Prostate gland (tissue), 2 donors: ENCODE data around the gene RHBDL1. TPM values are rescaled to one million over a fixed set of nuclear protein-coding genes. Genes with fewer than 3 reads are reported as not detected.

Experiments used
- DNase-seq: peaks from one replicate; pipeline ENCODE4 v3.0.0-alpha.2; 2019; ENCODE audit warnings: low spot score
- H3K27ac ChIP-seq, 2 donors: fragments of 200-600 bp; sonication (generic); 2 replicates each; pipeline ENCODE4 v1.5.1; 2017 to 2019
- H3K27me3 ChIP-seq: fragments of 200-600 bp; sonication (generic); replicated peaks from 2 replicates; pipeline ENCODE4 v1.5.1; 2019; ENCODE audit not compliant: insufficient read depth
- H3K36me3 ChIP-seq, 2 donors: fragments of 200-600 bp; sonication (generic); 1 replicate in 1 of 2; 2 replicates in 1 of 2; pipeline versions ENCODE4 v1.5.1 to v1.8.1; 2017 to 2019
- H3K4me1 ChIP-seq: fragments of 200-600 bp; sonication (generic); replicated peaks from 2 replicates; pipeline ENCODE4 v1.5.1; 2019
- H3K4me3 ChIP-seq, 2 donors: fragments of 200-600 bp; sonication (generic); 2 replicates each; pipeline ENCODE4 v1.5.1; 2017 to 2019
- H3K9me3 ChIP-seq: fragments of 200-600 bp; sonication (generic); 2 replicates; pipeline ENCODE4 v1.5.1; 2017
- POLR2A ChIP-seq: fragments of 450-650 bp; IDR thresholded peaks from one replicate; pipeline ENCODE4 v1.6.1; 2016; ENCODE audit warnings: antibody characterized with exemption, mild to moderate bottlenecking
- POLR2AphosphoS5 ChIP-seq: sonication (generic); formaldehyde crosslinking; IDR thresholded peaks from one replicate; pipeline ENCODE4 v1.6.1; 2017; ENCODE audit warnings: antibody characterized with exemption
- WGBS: methylation state at CpG from one replicate; pipeline ENCODE4 v1.1.5; 2018; 5-methylcytosine and 5-hydroxymethylcytosine counted together
- intact Hi-C: fragments of 100-400 bp; cut with DNase I; formaldehyde crosslinking; loops from one replicate; pipeline ENCODE4 v1.14.2; 2022
- total RNA-seq, 2 donors: library from RNA; depleted of rRNA; stranded (reverse); fragments of >200 nt; gene quantifications; one replicate each; pipeline ENCODE4 v1.1.0, GENCODE V29; 2016
- TF ChIP-seq, protein P1 (sequence below), 4 experiments: fragments of 200-600 bp in 2 of 4; fragments of 450-650 bp in 2 of 4; sonication (generic) in 2 of 4; IDR thresholded peaks; 1 replicate in 3 of 4; 2 replicates in 1 of 4; pipeline ENCODE4 v1.5.1; 2016 to 2019; ENCODE audit warnings: antibody characterized with exemption in 4 of 4, mild to moderate bottlenecking in 2 of 4, moderate library complexity in 2 of 4

Gene RHBDL1
- total RNA-seq, 2 donors from 2014 or later, result 4.5 to 4.9 TPM

DNA sequence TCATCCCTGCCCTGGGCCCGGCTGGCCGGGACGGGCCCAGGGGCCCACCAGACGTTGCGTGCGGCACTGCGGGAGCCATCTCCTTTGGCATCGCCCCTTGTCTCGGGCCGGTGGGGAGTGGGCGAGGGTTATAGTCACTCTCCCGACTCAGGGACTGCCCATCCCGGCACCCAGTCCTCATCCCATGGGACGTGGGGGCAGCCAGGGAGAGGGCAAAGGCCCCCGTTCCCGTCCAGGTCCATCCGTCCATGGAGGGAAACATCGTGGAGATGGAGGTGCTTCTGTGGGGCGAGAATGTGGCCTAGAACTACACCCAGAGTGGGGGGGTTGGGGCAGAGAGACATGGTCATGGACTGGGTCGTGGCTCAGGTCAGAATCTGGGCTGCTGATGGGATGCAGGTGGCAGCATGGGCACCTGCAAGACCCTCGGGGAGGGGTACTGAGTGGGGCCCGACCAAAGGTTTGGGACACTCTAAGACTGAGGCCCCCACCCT is 28.7 kb upstream of the RHBDL1 start:
- TF ChIP-seq, protein P1, sequence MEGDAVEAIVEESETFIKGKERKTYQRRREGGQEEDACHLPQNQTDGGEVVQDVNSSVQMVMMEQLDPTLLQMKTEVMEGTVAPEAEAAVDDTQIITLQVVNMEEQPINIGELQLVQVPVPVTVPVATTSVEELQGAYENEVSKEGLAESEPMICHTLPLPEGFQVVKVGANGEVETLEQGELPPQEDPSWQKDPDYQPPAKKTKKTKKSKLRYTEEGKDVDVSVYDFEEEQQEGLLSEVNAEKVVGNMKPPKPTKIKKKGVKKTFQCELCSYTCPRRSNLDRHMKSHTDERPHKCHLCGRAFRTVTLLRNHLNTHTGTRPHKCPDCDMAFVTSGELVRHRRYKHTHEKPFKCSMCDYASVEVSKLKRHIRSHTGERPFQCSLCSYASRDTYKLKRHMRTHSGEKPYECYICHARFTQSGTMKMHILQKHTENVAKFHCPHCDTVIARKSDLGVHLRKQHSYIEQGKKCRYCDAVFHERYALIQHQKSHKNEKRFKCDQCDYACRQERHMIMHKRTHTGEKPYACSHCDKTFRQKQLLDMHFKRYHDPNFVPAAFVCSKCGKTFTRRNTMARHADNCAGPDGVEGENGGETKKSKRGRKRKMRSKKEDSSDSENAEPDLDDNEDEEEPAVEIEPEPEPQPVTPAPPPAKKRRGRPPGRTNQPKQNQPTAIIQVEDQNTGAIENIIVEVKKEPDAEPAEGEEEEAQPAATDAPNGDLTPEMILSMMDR (IDR thresholded peaks at IDR 0.05), result no peak
- TF ChIP-seq POLR2AphosphoS5 (no peak), POLR2A (no peak)
- H3K27ac ChIP-seq, result no peak overlapping the region
- no peaks in the 10 kb centered on the region for H3K27me3 ChIP-seq
- no peak for DNase-seq
- WGBS, result 82% methylated on average over 13 of the region's 22 CpGs
- no peak overlapping the region for H3K4me3 ChIP-seq
- intact Hi-C loops, result no loop called here
- peaks cover 24% of the 10 kb centered on the region for H3K4me1 ChIP-seq
- H3K36me3 ChIP-seq, result no peaks in the 10 kb centered on the region
- H3K9me3 ChIP-seq, result no peaks in the 10 kb centered on the region

DNA sequence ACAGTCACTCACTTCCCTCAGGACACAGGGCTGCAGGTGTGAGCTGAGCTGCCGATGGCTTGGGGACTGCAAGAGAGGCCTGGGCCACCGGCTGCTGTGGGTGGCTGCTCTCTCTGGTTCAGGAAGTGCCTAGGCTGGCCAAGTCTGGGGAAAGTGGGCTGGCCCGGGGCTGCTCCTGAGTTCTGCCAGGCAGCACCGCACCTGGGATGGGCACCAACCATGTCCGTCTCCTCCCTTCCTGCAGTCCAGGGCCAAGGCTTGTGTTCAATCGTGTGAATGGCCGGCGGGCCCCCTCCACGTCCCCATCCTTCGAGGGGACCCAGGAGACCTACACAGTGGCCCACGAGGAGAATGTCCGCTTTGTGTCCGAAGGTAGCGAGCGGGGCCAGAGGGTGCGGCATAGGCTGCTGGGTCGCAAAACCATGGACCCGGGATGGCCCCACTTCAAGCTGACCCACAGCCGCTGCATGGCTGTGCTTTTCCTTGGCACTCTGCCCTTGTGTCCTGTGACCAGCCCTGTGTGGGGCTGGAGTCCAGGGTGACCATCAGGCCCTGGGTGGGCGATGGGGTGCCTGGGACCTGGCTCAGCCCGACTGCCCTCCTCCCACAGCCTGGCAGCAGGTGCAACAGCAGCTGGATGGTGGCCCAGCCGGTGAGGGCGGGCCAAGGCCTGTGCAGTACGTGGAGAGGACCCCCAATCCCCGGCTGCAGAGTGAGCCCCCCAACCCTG is 28.1 kb upstream of the RHBDL1 start:
- intact Hi-C loops, result no loop called here
- WGBS, result 81% methylated on average over 19 of the region's 25 CpGs
- DNase-seq, result no peak
- H3K4me1 ChIP-seq, result peaks cover 24% of the 10 kb centered on the region
- peak overlapping the region in 1 of 2 donors; percentile 74 for H3K27ac ChIP-seq
- no peaks in the 10 kb centered on the region for H3K9me3 ChIP-seq
- H3K27me3 ChIP-seq, result no peaks in the 10 kb centered on the region
- TF ChIP-seq POLR2A, result no peak
- no peak for TF ChIP-seq POLR2AphosphoS5
- TF ChIP-seq, protein P1 (IDR thresholded peaks at IDR 0.05), result no peak
- H3K36me3 ChIP-seq, result no peaks in the 10 kb centered on the region
- no peak overlapping the region for H3K4me3 ChIP-seq

DNA sequence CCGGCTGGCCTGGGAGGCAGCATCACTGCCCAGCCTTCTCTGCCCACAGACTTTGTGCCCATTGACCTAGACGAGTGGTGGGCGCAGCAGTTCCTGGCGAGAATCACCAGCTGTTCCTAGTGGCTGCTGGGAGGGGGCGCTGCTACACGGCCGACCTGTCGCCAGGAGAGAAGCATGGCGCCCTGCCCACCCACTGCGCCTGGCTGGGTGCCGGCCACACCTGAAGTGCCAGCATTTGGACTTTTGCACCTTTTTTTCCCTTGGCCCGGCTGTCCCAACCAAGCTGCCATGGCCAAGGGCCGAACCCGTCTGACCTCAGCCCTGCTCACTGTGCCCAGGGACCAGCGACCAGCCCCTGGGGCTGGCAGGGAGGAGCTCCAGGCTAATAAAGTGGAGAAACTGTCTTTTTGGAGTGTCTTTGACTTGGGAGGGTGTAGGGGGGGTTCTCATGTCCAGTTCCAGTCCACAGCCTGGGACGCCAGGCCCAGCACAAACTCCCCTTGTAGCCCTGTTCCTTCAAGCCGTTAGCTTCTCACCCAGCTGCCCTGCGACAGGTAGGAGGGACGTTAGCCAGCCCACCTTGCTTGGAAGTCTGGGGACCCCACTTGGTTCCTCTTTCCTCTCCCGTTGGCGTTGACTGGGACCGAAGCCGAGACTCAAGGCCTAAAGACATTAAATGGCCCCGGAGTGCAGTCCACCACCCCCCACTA is 27.2 kb upstream of the RHBDL1 start:
- intact Hi-C loops, result no loop called here
- Histone ChIP-seq H3K4me3 (peak overlapping the region; percentile 52 to 77), H3K4me1 (peaks cover 18% of the 10 kb centered on the region), H3K9me3 (no peaks in the 10 kb centered on the region), H3K36me3 (no peaks in the 10 kb centered on the region), H3K27me3 (no peaks in the 10 kb centered on the region), H3K27ac (peak overlapping the region; percentile 74 to 89)
- TF ChIP-seq POLR2A, result no peak
- TF ChIP-seq, protein P1 (IDR thresholded peaks at IDR 0.05), result peak in 2 of 4 experiments; percentile 47 to 48
- WGBS, result 22% methylated on average over 24 of the region's 24 CpGs
- DNase-seq, result peak; percentile 38

DNA sequence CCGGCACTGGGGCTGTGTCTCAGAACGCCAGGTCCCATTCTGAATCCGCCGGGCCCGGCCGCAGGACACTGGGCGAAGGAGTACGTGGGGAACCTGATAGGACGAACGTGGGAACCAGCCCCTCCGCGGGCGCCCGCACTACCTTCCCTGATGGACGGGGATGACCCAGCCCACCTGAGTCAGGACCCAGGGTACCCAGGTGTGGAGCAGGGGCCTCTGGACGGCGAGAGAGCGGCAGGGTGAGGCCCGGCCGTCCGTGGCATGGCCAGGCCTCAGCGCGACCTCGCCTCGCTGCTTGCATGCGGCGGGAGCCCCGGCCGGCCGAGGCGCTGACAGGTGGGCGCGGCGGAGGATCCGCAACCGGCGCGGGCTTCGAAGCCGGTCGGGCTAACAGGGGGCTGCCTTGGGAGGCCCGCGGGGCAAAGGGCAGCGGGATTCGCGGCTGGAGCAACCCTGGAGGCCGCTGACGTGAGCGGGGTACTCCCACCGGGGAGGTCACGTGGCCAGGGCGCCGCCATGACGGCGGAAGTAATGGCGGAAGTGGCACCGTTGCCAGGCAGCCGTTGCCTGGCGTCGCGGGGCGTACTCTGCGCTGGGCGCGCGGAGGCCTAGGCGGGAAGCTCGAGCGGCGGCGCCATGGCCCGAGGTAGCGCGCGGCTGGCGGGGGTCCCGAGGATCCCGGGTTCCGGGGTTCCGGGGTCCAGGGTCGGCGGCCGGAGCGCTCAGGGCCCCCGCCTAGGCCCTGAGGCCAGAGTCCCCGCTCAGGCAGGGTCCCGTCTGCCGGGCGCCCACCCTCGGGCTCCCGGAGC is 26.5 kb upstream of the RHBDL1 start, which contains the start of gene WDR90:
Gene WDR90, plus strand, starts transcription at position 585 of the 809 bp plus-strand sequence. Its CDS starts 52 bp downstream, at position 637.
- peak within 1 kb of the TSS; percentile 74 to 89 for H3K27ac ChIP-seq
- peaks cover 18% of the 10 kb centered on the region for H3K4me1 ChIP-seq
- no peaks in the 10 kb centered on the region for H3K36me3 ChIP-seq
- WGBS, result under 1% methylated on average over 69 of the region's 91 CpGs
- DNase-seq, result peak; percentile 91
- intact Hi-C loops, result no loop called here
- no peaks in the 10 kb centered on the region for H3K9me3 ChIP-seq
- peak; percentile 89 for TF ChIP-seq POLR2AphosphoS5
- TF ChIP-seq, protein P1 (IDR thresholded peaks at IDR 0.05), result peak in 1 of 4 experiments; percentile 28
- peak; percentile 43 for TF ChIP-seq POLR2A
- peak within 1 kb of the TSS; percentile 52 to 77 for H3K4me3 ChIP-seq
- no peaks in the 10 kb centered on the region for H3K27me3 ChIP-seq
